Trophoblast cell (in vitro differentiated cells and primary cell): ENCODE data around the gene ZNF778.
A peak's percentile ranks its signal among the peaks of the same experiment; 100 is the strongest.

ENCODE experiments used
- DNase-seq, 2 donors: peaks; one replicate each; pipeline ENCODE4 v3.0.0-alpha.2; 2016
- H2AFZ ChIP-seq: 2 replicates; pipeline ENCODE4 v1.6.1; 2013; ENCODE audit warnings: low read length, moderate library complexity, mild to moderate bottlenecking; ENCODE audit not compliant: insufficient read depth, poor library complexity
- H2AK5ac ChIP-seq: 2 replicates; pipeline ENCODE4 v1.6.1; 2013; ENCODE audit warnings: mild to moderate bottlenecking, low read length
- H2BK120ac ChIP-seq: 2 replicates; pipeline ENCODE4 v1.6.1; 2013; ENCODE audit warnings: low read length, mild to moderate bottlenecking, moderate library complexity; ENCODE audit not compliant: insufficient read depth, poor library complexity
- H2BK12ac ChIP-seq: 2 replicates; pipeline ENCODE4 v1.6.1; 2013; ENCODE audit warnings: mild to moderate bottlenecking, low read length, moderate library complexity
- H2BK5ac ChIP-seq: 2 replicates; pipeline ENCODE4 v1.6.1; 2013; ENCODE audit warnings: low read length, low read depth, moderate library complexity, mild to moderate bottlenecking; ENCODE audit not compliant: poor library complexity
- H3K14ac ChIP-seq: 2 replicates; pipeline ENCODE4 v1.6.1; 2013; ENCODE audit warnings: mild to moderate bottlenecking, low read length
- H3K18ac ChIP-seq: 2 replicates; pipeline ENCODE4 v1.6.1; 2013; ENCODE audit warnings: mild to moderate bottlenecking, low read length
- H3K23ac ChIP-seq: 2 replicates; pipeline ENCODE4 v1.6.1; 2013; ENCODE audit warnings: low read length
- H3K27ac ChIP-seq: 2 replicates; pipeline ENCODE4 v1.5.1; 2013; ENCODE audit warnings: low read depth, mild to moderate bottlenecking, inconsistent platforms, low read length, moderate library complexity
- H3K27me3 ChIP-seq: 2 replicates; pipeline ENCODE4 v1.6.1; 2013; ENCODE audit warnings: inconsistent platforms, mild to moderate bottlenecking, low read length, moderate library complexity; ENCODE audit not compliant: insufficient read depth
- H3K36me3 ChIP-seq, 2 experiments: 1 replicate in 1 of 2; 2 replicates in 1 of 2; pipeline ENCODE4 v1.6.1; 2013; ENCODE audit warnings: low read length in 2 of 2, mild to moderate bottlenecking in 2 of 2, moderate library complexity in 1 of 2; ENCODE audit not compliant: insufficient read depth in 2 of 2, control insufficient read depth in 1 of 2
- H3K4ac ChIP-seq: 2 replicates; pipeline ENCODE4 v1.6.1; 2013; ENCODE audit warnings: low read depth, mild to moderate bottlenecking, low read length, moderate library complexity
- H3K4me1 ChIP-seq, 2 experiments: 1 replicate in 1 of 2; 2 replicates in 1 of 2; pipeline ENCODE4 v1.6.1; 2013; ENCODE audit warnings: low read length in 2 of 2, mild to moderate bottlenecking in 2 of 2, moderate library complexity in 1 of 2; ENCODE audit not compliant: insufficient read depth in 2 of 2, control insufficient read depth in 1 of 2
- H3K4me2 ChIP-seq: 2 replicates; pipeline ENCODE4 v1.6.1; 2013; ENCODE audit warnings: inconsistent platforms, mild to moderate bottlenecking, low read length, moderate library complexity
- H3K4me3 ChIP-seq: 2 replicates; pipeline ENCODE4 v1.5.1; 2013; ENCODE audit warnings: mild to moderate bottlenecking, low read depth, low read length, inconsistent platforms
- H3K79me1 ChIP-seq: one replicate; pipeline ENCODE4 v1.6.1; 2013; ENCODE audit warnings: low read length
- H3K79me2 ChIP-seq: 2 replicates; pipeline ENCODE4 v1.6.1; 2013; ENCODE audit warnings: low read length, mild to moderate bottlenecking; ENCODE audit not compliant: control insufficient read depth, insufficient read depth, poor library complexity
- H3K9ac ChIP-seq: 2 replicates; pipeline ENCODE4 v1.6.1; 2013; ENCODE audit warnings: mild to moderate bottlenecking, low read length
- H3K9me3 ChIP-seq: 2 replicates; pipeline ENCODE4 v1.6.1; 2013; ENCODE audit warnings: low read depth, mild to moderate bottlenecking, control low read depth, inconsistent platforms, low read length; ENCODE audit not compliant: insufficient read depth
- H4K12ac ChIP-seq: 2 replicates; pipeline ENCODE4 v1.6.1; 2013; ENCODE audit warnings: low read depth, mild to moderate bottlenecking, low read length, moderate library complexity
- H4K8ac ChIP-seq: 2 replicates; pipeline ENCODE4 v1.6.1; 2013; ENCODE audit warnings: low read depth, mild to moderate bottlenecking, low read length, moderate library complexity
- H4K91ac ChIP-seq: one replicate; pipeline ENCODE4 v1.6.1; 2013; ENCODE audit warnings: low read depth, mild to moderate bottlenecking, low read length, moderate library complexity
- WGBS: extraction: QIAGEN DNeasy Blood & Tissue Kit; methylation state at CpG from one replicate; pipeline ENCODE4 v1.1.7; 2013; ENCODE audit warnings: missing lambda C conversion rate; ENCODE audit not compliant: insufficient read length, insufficient coverage; ENCODE audit errors: extremely low coverage; 5-methylcytosine and 5-hydroxymethylcytosine counted together

The ZNF778 gene

DNA sequence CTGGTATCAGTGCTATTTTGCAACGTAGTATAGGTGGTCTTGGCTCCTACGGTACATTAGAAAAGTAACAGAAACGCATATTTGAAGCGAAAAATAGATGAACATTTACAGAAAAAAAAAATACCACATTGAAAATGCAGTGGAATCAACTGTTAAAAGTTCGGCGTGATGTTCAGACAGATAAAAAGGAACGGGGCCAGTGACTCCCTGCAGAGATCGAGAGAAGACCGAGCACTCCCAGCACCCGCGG, 440 bp upstream of the ZNF778 start:
- no peak overlapping the region for H3K14ac ChIP-seq
- no CpG with 5 or more reads among the region's 11 CpGs for WGBS
- peak overlapping the region; percentile 78 for H3K27ac ChIP-seq
- no peak for DNase-seq
- H2AK5ac ChIP-seq = no peak overlapping the region
- H3K79me2 ChIP-seq = peaks cover 4% of the 10 kb centered on the region
- no peak overlapping the region for H3K23ac ChIP-seq
- no peak overlapping the region for H2BK12ac ChIP-seq
- peak overlapping the region; percentile 95 for H4K8ac ChIP-seq
- H3K9ac ChIP-seq = peak overlapping the region; percentile 100
- H2AFZ ChIP-seq = peak overlapping the region; percentile 85
- H4K12ac ChIP-seq = peak overlapping the region; percentile 78
- H2BK120ac ChIP-seq = no peak overlapping the region
- H2BK5ac ChIP-seq = peak overlapping the region; percentile 60
- H3K18ac ChIP-seq = no peak overlapping the region
- H3K4me3 ChIP-seq = peak overlapping the region; percentile 99
- no peaks in the 10 kb centered on the region for H3K27me3 ChIP-seq
- H3K4ac ChIP-seq = peak overlapping the region; percentile 53
- peak overlapping the region; percentile 94 for H3K4me2 ChIP-seq
- peaks cover 14 to 19% of the 10 kb centered on the region in 2 experiments for H3K36me3 ChIP-seq
- H3K9me3 ChIP-seq = no peaks in the 10 kb centered on the region
- peaks cover 0 to 3% of the 10 kb centered on the region in 2 experiments for H3K4me1 ChIP-seq
- peak overlapping the region; percentile 64 for H4K91ac ChIP-seq
- H3K79me1 ChIP-seq = peaks cover 4% of the 10 kb centered on the region

GRCh38 chr16:89219365-89219764, 1.9 kb downstream of the ZNF778 start:
- no peak for DNase-seq
- H2AFZ ChIP-seq = no peak overlapping the region
- H3K4me2 ChIP-seq = no peak overlapping the region
- no peak overlapping the region for H3K27ac ChIP-seq
- peaks cover 4% of the 10 kb centered on the region for H3K79me1 ChIP-seq
- H3K79me2 ChIP-seq = peaks cover 4% of the 10 kb centered on the region
- H3K18ac ChIP-seq = peak overlapping the region; percentile 11
- H3K4me1 ChIP-seq = peaks cover 0 to 3% of the 10 kb centered on the region in 2 experiments
- H2BK12ac ChIP-seq = no peak overlapping the region
- H3K36me3 ChIP-seq = peaks cover 33 to 41% of the 10 kb centered on the region in 2 experiments
- no peak overlapping the region for H3K4ac ChIP-seq
- H3K9ac ChIP-seq = no peak overlapping the region
- H4K91ac ChIP-seq = no peak overlapping the region
- no peak overlapping the region for H4K12ac ChIP-seq
- H3K14ac ChIP-seq = no peak overlapping the region
- H3K9me3 ChIP-seq = no peaks in the 10 kb centered on the region
- no CpG with 5 or more reads among the region's 5 CpGs for WGBS
- H3K23ac ChIP-seq = no peak overlapping the region
- no peaks in the 10 kb centered on the region for H3K27me3 ChIP-seq
- H2BK120ac ChIP-seq = no peak overlapping the region
- H4K8ac ChIP-seq = no peak overlapping the region
- H2AK5ac ChIP-seq = no peak overlapping the region
- H2BK5ac ChIP-seq = no peak overlapping the region
- H3K4me3 ChIP-seq = no peak overlapping the region

DNA sequence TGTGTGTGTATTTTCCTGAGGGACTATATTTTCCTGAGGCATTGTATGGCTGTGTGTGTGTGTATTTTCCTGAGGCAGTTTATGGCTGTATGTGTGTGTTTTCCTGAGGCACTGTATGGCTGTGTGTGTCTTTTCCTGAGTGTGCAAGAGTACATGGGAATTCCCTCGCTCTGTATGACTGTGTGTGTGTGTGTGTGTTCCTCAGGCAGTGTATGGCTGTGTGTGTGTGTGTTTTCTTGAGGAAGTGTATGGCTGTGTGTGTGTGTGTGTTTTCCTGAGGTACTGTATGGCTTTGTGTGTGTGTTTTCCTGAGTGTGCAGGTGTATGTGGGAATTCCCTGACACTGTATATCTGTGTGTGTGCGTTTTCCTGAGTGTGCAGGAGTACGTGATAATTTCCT, 4.1 kb downstream of the ZNF778 start:
- Histone ChIP-seq H3K4me3 (no peak overlapping the region), H4K91ac (no peak overlapping the region), H2AK5ac (no peak overlapping the region), H3K14ac (no peak overlapping the region), H3K4me1 (peaks cover 0 to 1% of the 10 kb centered on the region in 2 experiments), H3K4me2 (no peak overlapping the region), H4K12ac (no peak overlapping the region), H3K79me1 (peaks cover 4% of the 10 kb centered on the region), H3K18ac (no peak overlapping the region), H4K8ac (no peak overlapping the region), H2AFZ (no peak overlapping the region), H2BK12ac (no peak overlapping the region), H3K9ac (no peak overlapping the region), H3K36me3 (peaks cover 47 to 55% of the 10 kb centered on the region in 2 experiments), H2BK120ac (no peak overlapping the region), H3K23ac (no peak overlapping the region), H3K4ac (no peak overlapping the region), H2BK5ac (no peak overlapping the region), H3K79me2 (peaks cover 4% of the 10 kb centered on the region), H3K27me3 (no peaks in the 10 kb centered on the region), H3K27ac (no peak overlapping the region), H3K9me3 (peaks cover 6% of the 10 kb centered on the region)
- no peak for DNase-seq
- no CpG with 5 or more reads among the region's 3 CpGs for WGBS

- Histone ChIP-seq H3K14ac (no peak overlapping the region), H3K27me3 (no peaks in the 10 kb centered on the region)
These were observed 5.4 kb downstream of the ZNF778 start for GRCh38 chr16:89222931-89223330.

More at GRCh38 chr16:89222931-89223330, 5.4 kb downstream of the ZNF778 start:
- H3K4ac ChIP-seq = no peak overlapping the region
- no peak overlapping the region for H2BK5ac ChIP-seq
- no peak overlapping the region for H4K8ac ChIP-seq
- H4K91ac ChIP-seq = no peak overlapping the region
- no peak for DNase-seq
- no peak overlapping the region for H2AFZ ChIP-seq
- H2BK12ac ChIP-seq = no peak overlapping the region
- no peak overlapping the region for H2AK5ac ChIP-seq
- no peaks in the 10 kb centered on the region for H3K79me1 ChIP-seq
- no peak overlapping the region for H2BK120ac ChIP-seq
- H3K36me3 ChIP-seq = peaks cover 58 to 68% of the 10 kb centered on the region in 2 experiments
- H3K4me1 ChIP-seq = no peaks in the 10 kb centered on the region
- H3K27ac ChIP-seq = no peak overlapping the region
- H3K18ac ChIP-seq = no peak overlapping the region
- H3K9me3 ChIP-seq = peaks cover 13% of the 10 kb centered on the region
- no peaks in the 10 kb centered on the region for H3K79me2 ChIP-seq
- no CpG with 5 or more reads among the region's 21 CpGs for WGBS
- no peak overlapping the region for H4K12ac ChIP-seq
- H3K9ac ChIP-seq = no peak overlapping the region
- no peak overlapping the region for H3K4me2 ChIP-seq
- H3K23ac ChIP-seq = no peak overlapping the region
- H3K4me3 ChIP-seq = no peak overlapping the region
